K562 (cell line): ENCODE results near the gene KBTBD3. TPM values are rescaled to one million over a fixed set of nuclear protein-coding genes. Genes with fewer than 3 reads are reported as not detected.

ENCODE experiments used
- BRD4 ChIP-seq: fragments of 200-600 bp; sonication (generic); IDR thresholded peaks from 2 replicates; pipeline ENCODE4 v1.6.1; 2017; ENCODE audit warnings: inconsistent platforms
- CSDE1 ChIP-seq, 2 experiments: fragments of 450-650 bp; IDR thresholded peaks; 2 replicates each; pipeline ENCODE4 v1.6.1; 2016; ENCODE audit warnings: mild to moderate bottlenecking in 1 of 2
- FIP1L1 ChIP-seq: fragments of 200-400 bp; formaldehyde crosslinking; IDR thresholded peaks from 2 replicates; pipeline ENCODE4 v1.6.1; 2018; ENCODE audit warnings: mild to moderate bottlenecking, low read depth, low read length; ENCODE audit not compliant: poor library complexity, severe bottlenecking
- FOS ChIP-seq: IDR thresholded peaks from 3 replicates; pipeline ENCODE4 v1.6.1; 2011; ENCODE audit not compliant: insufficient read length; ENCODE audit errors: extremely low read depth
- HDAC8 ChIP-seq: fragments of 450-650 bp; IDR thresholded peaks from 2 replicates; pipeline ENCODE4 v1.6.1; 2016; ENCODE audit warnings: mild to moderate bottlenecking, missing genetic modification characterization, moderate library complexity, missing compliant biosample characterization
- KLF10 ChIP-seq: fragments of 250-450 bp; sonication (Bioruptor Pico); IDR thresholded peaks from 2 replicates; pipeline ENCODE4 v1.6.1; 2021; ENCODE audit warnings: matching md5 sums
- MCM2 ChIP-seq: fragments of 450-650 bp; IDR thresholded peaks from 2 replicates; pipeline ENCODE4 v1.6.1; 2017; ENCODE audit warnings: low read depth, mild to moderate bottlenecking
- MXI1 ChIP-seq: IDR thresholded peaks from 2 replicates; pipeline ENCODE4 v1.6.1; 2011; ENCODE audit warnings: low read depth, mild to moderate bottlenecking, improper control_type of control experiment, low read length
- NBN ChIP-seq: fragments of 450-650 bp; IDR thresholded peaks from 2 replicates; pipeline ENCODE4 v1.6.1; 2016; ENCODE audit warnings: low read depth, mild to moderate bottlenecking
- NCOA1 ChIP-seq: fragments of 450-650 bp; IDR thresholded peaks from 2 replicates; pipeline ENCODE4 v1.6.1; 2016; ENCODE audit warnings: low read depth
- PHB2 ChIP-seq: fragments of 450-650 bp; IDR thresholded peaks from 2 replicates; pipeline ENCODE4 v1.6.1; 2017; ENCODE audit warnings: low read depth
- PHTF2 ChIP-seq: fragments of 250-450 bp; sonication (Bioruptor Pico); IDR thresholded peaks from 2 replicates; pipeline ENCODE4 v1.5.0; 2021; ENCODE audit warnings: mild to moderate bottlenecking
- POLR2G ChIP-seq: fragments of 200-400 bp; formaldehyde crosslinking; IDR thresholded peaks from 2 replicates; pipeline ENCODE4 v1.6.1; 2017; ENCODE audit warnings: low read depth, mild to moderate bottlenecking, antibody characterized with exemption, low read length, moderate library complexity
- POLR3A ChIP-seq: IDR thresholded peaks from 2 replicates; pipeline ENCODE4 v1.6.1; 2011; ENCODE audit warnings: borderline replicate concordance, mild to moderate bottlenecking, moderate library complexity; ENCODE audit not compliant: insufficient read length, insufficient read depth; ENCODE audit errors: extremely low read depth
- PPARD ChIP-seq: fragments of 250-450 bp; sonication (Bioruptor Pico); IDR thresholded peaks from 2 replicates; pipeline ENCODE4 v1.8.0; 2022; ENCODE audit warnings: inconsistent platforms, mild to moderate bottlenecking, moderate library complexity
- PTRF ChIP-seq: fragments of 450-650 bp; IDR thresholded peaks from 2 replicates; pipeline ENCODE4 v1.6.1; 2016; ENCODE audit warnings: mild to moderate bottlenecking, missing genetic modification characterization, missing compliant biosample characterization
- RBBP5 ChIP-seq: fragments of 200-600 bp; sonication (generic); IDR thresholded peaks from 2 replicates; pipeline ENCODE4 v1.6.1; 2012; ENCODE audit warnings: borderline replicate concordance, mild to moderate bottlenecking, low read length, control low read depth, inconsistent platforms; ENCODE audit not compliant: insufficient read depth, poor library complexity, severe bottlenecking
- RNF2 ChIP-seq: sonication (generic); IDR thresholded peaks from 2 replicates; pipeline ENCODE4 v1.6.1; 2016
- SIRT6 ChIP-seq: IDR thresholded peaks from one replicate; pipeline ENCODE4 v1.6.1; 2012; ENCODE audit warnings: low read depth, mild to moderate bottlenecking, control low read depth, inconsistent platforms, low read length, moderate library complexity
- TCF7 ChIP-seq: sonication (generic); IDR thresholded peaks from 2 replicates; pipeline ENCODE4 v1.6.1; 2016; ENCODE audit warnings: antibody characterized with exemption, borderline replicate concordance
- YBX1 ChIP-seq: fragments of 450-650 bp; IDR thresholded peaks from 2 replicates; pipeline ENCODE4 v1.7.1; 2016; ENCODE audit warnings: mild to moderate bottlenecking
- ZBTB17 ChIP-seq: fragments of 450-650 bp; formaldehyde crosslinking; IDR thresholded peaks from 2 replicates; pipeline ENCODE4 v1.4.0; 2020; ENCODE audit warnings: mild to moderate bottlenecking
- ZC3H11A ChIP-seq: IDR thresholded peaks from 2 replicates; pipeline ENCODE4 v1.6.1; 2012; ENCODE audit warnings: low read depth, low read length, improper control_type of control experiment
- ZFP30 ChIP-seq: fragments of 250-450 bp; sonication (Bioruptor Pico); IDR thresholded peaks from 2 replicates; pipeline ENCODE4 v1.8.0; 2022; ENCODE audit warnings: moderate library complexity, mild to moderate bottlenecking, inconsistent platforms, borderline replicate concordance
- polyA plus RNA-seq, 8 experiments: library from polyadenylated mRNA; depleted of rRNA in 4 of 8; stranded (reverse) in 5 of 8; unstranded in 3 of 8; fragments of >200 nt; fragmentation: Nextera tagmentation in 2 of 8; fragmentation: Illumina TruSeq in 1 of 8; extraction: Ambion mirVana in 2 of 8; extraction: Trizol in 1 of 8; gene quantifications; 2 replicates each; pipeline versions ENCODE4 v1.2.1 to v1.2.3, GENCODE V29; 2011 to 2014; ENCODE audit warnings: inconsistent platforms in 1 of 8, missing spikeins in 1 of 8
- total RNA-seq, 7 experiments: library from RNA; depleted of rRNA in 6 of 7; stranded (reverse); fragments of >200 nt in 6 of 7; fragmentation: Illumina TruSeq in 2 of 7; extraction: Trizol in 2 of 7; gene quantifications; 2 replicates each; pipeline versions ENCODE4 v1.2.1 to v1.2.3, GENCODE V29; 2011 to 2021; ENCODE audit warnings: low replicate concordance in 1 of 7
- TF ChIP-seq, protein P1 (sequence below): fragments of 200-800 bp; sonication (Bioruptor generic); IDR thresholded peaks from 2 replicates; pipeline ENCODE4 v1.6.1; 2017; ENCODE audit warnings: missing genetic modification characterization, missing compliant biosample characterization
- TF ChIP-seq, protein P2 (sequence below): fragments of 250-450 bp; sonication (Bioruptor Pico); IDR thresholded peaks from 2 replicates; pipeline ENCODE4 v1.9.0; 2021; ENCODE audit warnings: mild to moderate bottlenecking, inconsistent platforms

Gene KBTBD3
- total and polyA plus RNA-seq, 9 of the 15 experiments (the other 6 are each of a cell fraction or from before 2014, with no cell fraction given), result 4.2 to 31.2 (median 6.4) TPM

DNA sequence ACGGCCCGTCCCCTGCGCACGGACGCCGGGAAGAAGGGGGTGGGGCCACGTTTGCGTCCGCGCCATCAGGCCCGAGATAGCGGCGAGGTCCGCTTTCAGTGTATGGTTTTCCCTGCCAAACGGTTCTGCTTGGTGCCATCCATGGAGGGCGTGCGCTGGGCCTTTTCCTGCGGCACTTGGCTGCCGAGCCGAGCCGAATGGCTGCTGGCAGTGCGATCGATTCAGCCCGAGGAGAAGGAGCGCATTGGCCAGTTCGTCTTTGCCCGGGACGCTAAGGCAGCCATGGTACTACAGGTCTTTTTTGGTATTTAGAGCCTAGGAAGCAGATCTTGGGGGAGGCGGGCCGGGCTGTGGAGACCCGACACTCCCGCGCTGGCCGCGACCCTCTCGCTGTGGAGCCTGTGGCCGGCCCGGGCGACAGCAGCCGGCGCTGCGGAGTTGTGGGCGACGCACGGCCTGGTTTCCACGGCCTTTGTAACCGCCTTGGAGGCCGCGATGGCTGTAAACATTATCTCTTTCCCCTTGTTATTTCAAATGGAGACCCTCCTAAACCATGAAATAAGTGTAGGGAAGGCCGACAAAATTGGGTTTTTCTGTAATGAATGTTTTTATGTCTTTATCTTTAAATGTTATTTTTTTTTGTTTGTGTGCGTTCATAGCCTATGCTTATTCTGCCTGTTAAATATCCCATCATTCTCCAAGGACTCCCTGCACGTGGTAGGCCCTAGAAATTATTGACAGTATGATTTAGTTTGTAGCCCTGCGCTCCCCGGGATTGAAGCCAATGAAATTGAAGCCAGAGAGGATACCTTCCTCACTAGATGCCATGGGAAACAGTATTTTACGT, 685 bp upstream of the KBTBD3 start, which contains the start of gene AASDHPPT (continued):
- TF ChIP-seq ZC3H11A, result no peak
- TF ChIP-seq, protein P1, sequence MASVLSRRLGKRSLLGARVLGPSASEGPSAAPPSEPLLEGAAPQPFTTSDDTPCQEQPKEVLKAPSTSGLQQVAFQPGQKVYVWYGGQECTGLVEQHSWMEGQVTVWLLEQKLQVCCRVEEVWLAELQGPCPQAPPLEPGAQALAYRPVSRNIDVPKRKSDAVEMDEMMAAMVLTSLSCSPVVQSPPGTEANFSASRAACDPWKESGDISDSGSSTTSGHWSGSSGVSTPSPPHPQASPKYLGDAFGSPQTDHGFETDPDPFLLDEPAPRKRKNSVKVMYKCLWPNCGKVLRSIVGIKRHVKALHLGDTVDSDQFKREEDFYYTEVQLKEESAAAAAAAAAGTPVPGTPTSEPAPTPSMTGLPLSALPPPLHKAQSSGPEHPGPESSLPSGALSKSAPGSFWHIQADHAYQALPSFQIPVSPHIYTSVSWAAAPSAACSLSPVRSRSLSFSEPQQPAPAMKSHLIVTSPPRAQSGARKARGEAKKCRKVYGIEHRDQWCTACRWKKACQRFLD (CRISPR knock-in tag), result no peak
- no peak for TF ChIP-seq PTRF (tag)
- TF ChIP-seq SIRT6, result no peak
- TF ChIP-seq PHTF2, result no peak
- peak; percentile 61; the same call in 1 of the 2 replicates for TF ChIP-seq BRD4
- no peak for TF ChIP-seq NBN
- TF ChIP-seq RNF2, result no peak
- peak; percentile 86 for TF ChIP-seq POLR2G
- no peak for TF ChIP-seq FOS
- no peak for TF ChIP-seq PPARD
- TF ChIP-seq MCM2, result no peak
- TF ChIP-seq PHB2, result no peak
- TF ChIP-seq ZFP30 (CRISPR knock-in tag), result no peak
- TF ChIP-seq RBBP5, result peak; percentile 94
- TF ChIP-seq TCF7, result no peak
- TF ChIP-seq ZBTB17 (CRISPR knock-in tag), result no peak; the same call in 1 of the 2 replicates
- no peak for TF ChIP-seq NCOA1
- 0 out of 2 replicates have a peak, but pooled peaks have one; percentile 21 for TF ChIP-seq MXI1
- no peak for TF ChIP-seq CSDE1 (IDR thresholded peaks at IDR 0.05)
- TF ChIP-seq, protein P2, sequence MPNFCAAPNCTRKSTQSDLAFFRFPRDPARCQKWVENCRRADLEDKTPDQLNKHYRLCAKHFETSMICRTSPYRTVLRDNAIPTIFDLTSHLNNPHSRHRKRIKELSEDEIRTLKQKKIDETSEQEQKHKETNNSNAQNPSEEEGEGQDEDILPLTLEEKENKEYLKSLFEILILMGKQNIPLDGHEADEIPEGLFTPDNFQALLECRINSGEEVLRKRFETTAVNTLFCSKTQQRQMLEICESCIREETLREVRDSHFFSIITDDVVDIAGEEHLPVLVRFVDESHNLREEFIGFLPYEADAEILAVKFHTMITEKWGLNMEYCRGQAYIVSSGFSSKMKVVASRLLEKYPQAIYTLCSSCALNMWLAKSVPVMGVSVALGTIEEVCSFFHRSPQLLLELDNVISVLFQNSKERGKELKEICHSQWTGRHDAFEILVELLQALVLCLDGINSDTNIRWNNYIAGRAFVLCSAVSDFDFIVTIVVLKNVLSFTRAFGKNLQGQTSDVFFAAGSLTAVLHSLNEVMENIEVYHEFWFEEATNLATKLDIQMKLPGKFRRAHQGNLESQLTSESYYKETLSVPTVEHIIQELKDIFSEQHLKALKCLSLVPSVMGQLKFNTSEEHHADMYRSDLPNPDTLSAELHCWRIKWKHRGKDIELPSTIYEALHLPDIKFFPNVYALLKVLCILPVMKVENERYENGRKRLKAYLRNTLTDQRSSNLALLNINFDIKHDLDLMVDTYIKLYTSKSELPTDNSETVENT, result no peak
- TF ChIP-seq YBX1, result no peak
- TF ChIP-seq KLF10, result no peak
- TF ChIP-seq HDAC8 (tag), result no peak; the same call in 1 of the 2 replicates
- no peak for TF ChIP-seq FIP1L1
- TF ChIP-seq POLR3A, result no peak
